ENCODE results near the gene NEFH.

DNA sequence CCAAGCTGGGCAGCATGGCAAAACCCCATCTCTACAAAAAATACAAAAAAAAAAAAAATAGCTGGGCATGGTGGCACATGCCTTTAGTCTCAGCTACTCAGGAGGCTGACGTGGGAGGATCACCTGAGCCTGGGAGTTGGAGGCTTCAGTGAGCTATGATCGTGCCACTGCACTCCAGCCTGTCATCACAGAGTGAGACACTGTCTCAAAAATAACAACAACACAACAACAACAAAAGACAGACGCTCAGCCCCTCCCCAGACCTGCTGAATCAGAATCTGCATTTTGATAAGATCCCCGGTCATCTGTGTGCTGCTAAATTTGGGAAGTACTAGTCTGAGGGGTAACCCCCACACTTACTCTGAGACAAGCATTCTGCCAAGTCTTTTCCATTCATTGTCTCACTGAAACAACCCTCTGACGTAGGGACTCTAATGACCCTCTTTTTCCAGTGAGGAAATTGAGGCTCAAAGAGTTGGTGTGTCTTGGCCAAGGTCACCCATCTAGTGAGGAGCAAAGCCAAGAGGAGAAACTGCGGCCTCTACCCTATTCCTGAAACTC is 7.5 kb downstream of the NEFH start:
- TF ChIP-seq, protein P1, sequence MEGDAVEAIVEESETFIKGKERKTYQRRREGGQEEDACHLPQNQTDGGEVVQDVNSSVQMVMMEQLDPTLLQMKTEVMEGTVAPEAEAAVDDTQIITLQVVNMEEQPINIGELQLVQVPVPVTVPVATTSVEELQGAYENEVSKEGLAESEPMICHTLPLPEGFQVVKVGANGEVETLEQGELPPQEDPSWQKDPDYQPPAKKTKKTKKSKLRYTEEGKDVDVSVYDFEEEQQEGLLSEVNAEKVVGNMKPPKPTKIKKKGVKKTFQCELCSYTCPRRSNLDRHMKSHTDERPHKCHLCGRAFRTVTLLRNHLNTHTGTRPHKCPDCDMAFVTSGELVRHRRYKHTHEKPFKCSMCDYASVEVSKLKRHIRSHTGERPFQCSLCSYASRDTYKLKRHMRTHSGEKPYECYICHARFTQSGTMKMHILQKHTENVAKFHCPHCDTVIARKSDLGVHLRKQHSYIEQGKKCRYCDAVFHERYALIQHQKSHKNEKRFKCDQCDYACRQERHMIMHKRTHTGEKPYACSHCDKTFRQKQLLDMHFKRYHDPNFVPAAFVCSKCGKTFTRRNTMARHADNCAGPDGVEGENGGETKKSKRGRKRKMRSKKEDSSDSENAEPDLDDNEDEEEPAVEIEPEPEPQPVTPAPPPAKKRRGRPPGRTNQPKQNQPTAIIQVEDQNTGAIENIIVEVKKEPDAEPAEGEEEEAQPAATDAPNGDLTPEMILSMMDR (IDR thresholded peaks at IDR 0.05), result no peak
- no peak for TF ChIP-seq POLR2A (IDR thresholded peaks at IDR 0.05)
